ENCODE results near the gene BRD4.

The BRD4 gene

GRCh38 chr19:15328312-15328711, 4.0 kb downstream of the BRD4 start:
- Histone ChIP-seq H3K27me3 (ENCODE audit: control insufficient read depth, insufficient read depth, low read length) (no peaks in the 10 kb centered on the region), H3K36me3 (ENCODE audit: control insufficient read depth, insufficient read depth, low read length) (no peaks in the 10 kb centered on the region), H3K4me1 (ENCODE audit: control insufficient read depth, insufficient read depth, low read length) (peaks cover 23% of the 10 kb centered on the region), H3K27ac (ENCODE audit: low read depth, low read length) (no peak overlapping the region), H3K9me3 (ENCODE audit: control insufficient read depth, insufficient read depth, low read depth, low read length) (no peaks in the 10 kb centered on the region), H3K4me3 (ENCODE audit: low read depth, low read length) (no peak overlapping the region), H3K9ac (ENCODE audit: low read length) (no peak overlapping the region)

- H3K4me3 ChIP-seq (ENCODE audit: low read depth, low read length): no peak overlapping the region
- no peak overlapping the region for H3K27ac ChIP-seq (ENCODE audit: low read depth, low read length)
- peak overlapping the region; percentile 17 for H3K9ac ChIP-seq (ENCODE audit: low read length)
- H3K36me3 ChIP-seq (ENCODE audit: control insufficient read depth, insufficient read depth, low read length): no peaks in the 10 kb centered on the region
- H3K9me3 ChIP-seq (ENCODE audit: control insufficient read depth, insufficient read depth, low read depth, low read length): no peaks in the 10 kb centered on the region
- H3K4me1 ChIP-seq (ENCODE audit: control insufficient read depth, insufficient read depth, low read length): peaks cover 23% of the 10 kb centered on the region
- H3K27me3 ChIP-seq (ENCODE audit: control insufficient read depth, insufficient read depth, low read length): no peaks in the 10 kb centered on the region
Measured at GRCh38 chr19:15324791-15325519, 7.4 kb downstream of the BRD4 start.

GRCh38 chr19:15323496-15324235, 8.7 kb downstream of the BRD4 start:
- Histone ChIP-seq H3K27me3 (ENCODE audit: control insufficient read depth, insufficient read depth, low read length) (no peaks in the 10 kb centered on the region), H3K4me1 (ENCODE audit: control insufficient read depth, insufficient read depth, low read length) (peaks cover 25% of the 10 kb centered on the region), H3K9me3 (ENCODE audit: control insufficient read depth, insufficient read depth, low read depth, low read length) (no peaks in the 10 kb centered on the region), H3K9ac (ENCODE audit: low read length) (no peak overlapping the region), H3K36me3 (ENCODE audit: control insufficient read depth, insufficient read depth, low read length) (no peaks in the 10 kb centered on the region), H3K4me3 (ENCODE audit: low read depth, low read length) (no peak overlapping the region), H3K27ac (ENCODE audit: low read depth, low read length) (no peak overlapping the region)

GRCh38 chr19:15321739-15322138, 10.6 kb downstream of the BRD4 start:
- no peak overlapping the region for H3K4me3 ChIP-seq (ENCODE audit: low read depth, low read length)
- H3K9me3 ChIP-seq (ENCODE audit: control insufficient read depth, insufficient read depth, low read depth, low read length): no peaks in the 10 kb centered on the region
- H3K27ac ChIP-seq (ENCODE audit: low read depth, low read length): no peak overlapping the region
- peaks cover 3% of the 10 kb centered on the region; the same call in 1 of the 2 replicates for H3K36me3 ChIP-seq (ENCODE audit: control insufficient read depth, insufficient read depth, low read length)
- H3K27me3 ChIP-seq (ENCODE audit: control insufficient read depth, insufficient read depth, low read length): no peaks in the 10 kb centered on the region
- H3K9ac ChIP-seq (ENCODE audit: low read length): no peak overlapping the region
- H3K4me1 ChIP-seq (ENCODE audit: control insufficient read depth, insufficient read depth, low read length): peaks cover 38% of the 10 kb centered on the region

GRCh38 chr19:15320116-15320515, 12.2 kb downstream of the BRD4 start:
- H3K27me3 ChIP-seq (ENCODE audit: control insufficient read depth, insufficient read depth, low read length): no peaks in the 10 kb centered on the region
- H3K4me3 ChIP-seq (ENCODE audit: low read depth, low read length): no peak overlapping the region
- no peak overlapping the region for H3K27ac ChIP-seq (ENCODE audit: low read depth, low read length)
- no peaks in the 10 kb centered on the region for H3K9me3 ChIP-seq (ENCODE audit: control insufficient read depth, insufficient read depth, low read depth, low read length)
- H3K4me1 ChIP-seq (ENCODE audit: control insufficient read depth, insufficient read depth, low read length): peaks cover 34% of the 10 kb centered on the region
- peaks cover 3% of the 10 kb centered on the region; the same call in 1 of the 2 replicates for H3K36me3 ChIP-seq (ENCODE audit: control insufficient read depth, insufficient read depth, low read length)
- no peak overlapping the region for H3K9ac ChIP-seq (ENCODE audit: low read length)

- H3K9ac ChIP-seq (ENCODE audit: low read length): no peak overlapping the region
- H3K36me3 ChIP-seq (ENCODE audit: control insufficient read depth, insufficient read depth, low read length): peaks cover 3% of the 10 kb centered on the region; the same call in 1 of the 2 replicates
- no peak overlapping the region for H3K4me3 ChIP-seq (ENCODE audit: low read depth, low read length)
- no peaks in the 10 kb centered on the region for H3K27me3 ChIP-seq (ENCODE audit: control insufficient read depth, insufficient read depth, low read length)
- H3K27ac ChIP-seq (ENCODE audit: low read depth, low read length): no peak overlapping the region
- peaks cover 22% of the 10 kb centered on the region for H3K4me1 ChIP-seq (ENCODE audit: control insufficient read depth, insufficient read depth, low read length)
- H3K9me3 ChIP-seq (ENCODE audit: control insufficient read depth, insufficient read depth, low read depth, low read length): no peaks in the 10 kb centered on the region
Measured at GRCh38 chr19:15318241-15318691, 14.1 kb downstream of the BRD4 start.

- H3K36me3 ChIP-seq (ENCODE audit: control insufficient read depth, insufficient read depth, low read length): peaks cover 3% of the 10 kb centered on the region; the same call in 1 of the 2 replicates
- H3K4me1 ChIP-seq (ENCODE audit: control insufficient read depth, insufficient read depth, low read length): peaks cover 22% of the 10 kb centered on the region
- no peaks in the 10 kb centered on the region for H3K27me3 ChIP-seq (ENCODE audit: control insufficient read depth, insufficient read depth, low read length)
- H3K4me3 ChIP-seq (ENCODE audit: low read depth, low read length): no peak overlapping the region
- no peak overlapping the region for H3K27ac ChIP-seq (ENCODE audit: low read depth, low read length)
- H3K9ac ChIP-seq (ENCODE audit: low read length): no peak overlapping the region
- H3K9me3 ChIP-seq (ENCODE audit: control insufficient read depth, insufficient read depth, low read depth, low read length): no peaks in the 10 kb centered on the region
Measured at GRCh38 chr19:15317392-15318071, 14.8 kb downstream of the BRD4 start.

GRCh38 chr19:15316498-15316897, 15.8 kb downstream of the BRD4 start:
- Histone ChIP-seq H3K27ac (ENCODE audit: low read depth, low read length) (no peak overlapping the region), H3K9ac (ENCODE audit: low read length) (no peak overlapping the region), H3K36me3 (ENCODE audit: control insufficient read depth, insufficient read depth, low read length) (peaks cover 3% of the 10 kb centered on the region; the same call in 1 of the 2 replicates), H3K27me3 (ENCODE audit: control insufficient read depth, insufficient read depth, low read length) (no peaks in the 10 kb centered on the region), H3K4me1 (ENCODE audit: control insufficient read depth, insufficient read depth, low read length) (peaks cover 22% of the 10 kb centered on the region), H3K9me3 (ENCODE audit: control insufficient read depth, insufficient read depth, low read depth, low read length) (no peaks in the 10 kb centered on the region), H3K4me3 (ENCODE audit: low read depth, low read length) (no peak overlapping the region)

- Histone ChIP-seq H3K4me3 (ENCODE audit: low read depth, low read length) (no peak overlapping the region), H3K9me3 (ENCODE audit: control insufficient read depth, insufficient read depth, low read depth, low read length) (no peaks in the 10 kb centered on the region), H3K27ac (ENCODE audit: low read depth, low read length) (no peak overlapping the region), H3K9ac (ENCODE audit: low read length) (no peak overlapping the region), H3K4me1 (ENCODE audit: control insufficient read depth, insufficient read depth, low read length) (peaks cover 22% of the 10 kb centered on the region), H3K27me3 (ENCODE audit: control insufficient read depth, insufficient read depth, low read length) (no peaks in the 10 kb centered on the region), H3K36me3 (ENCODE audit: control insufficient read depth, insufficient read depth, low read length) (peaks cover 3% of the 10 kb centered on the region; the same call in 1 of the 2 replicates)
Measured at GRCh38 chr19:15315101-15315500, 17.2 kb downstream of the BRD4 start.

- no peak overlapping the region for H3K4me3 ChIP-seq (ENCODE audit: low read depth, low read length)
- no peak overlapping the region for H3K9ac ChIP-seq (ENCODE audit: low read length)
- H3K27ac ChIP-seq (ENCODE audit: low read depth, low read length): no peak overlapping the region
- peaks cover 19% of the 10 kb centered on the region for H3K4me1 ChIP-seq (ENCODE audit: control insufficient read depth, insufficient read depth, low read length)
- peaks cover 2% of the 10 kb centered on the region; the same call in 1 of the 2 replicates for H3K9me3 ChIP-seq (ENCODE audit: control insufficient read depth, insufficient read depth, low read depth, low read length)
- no peaks in the 10 kb centered on the region for H3K27me3 ChIP-seq (ENCODE audit: control insufficient read depth, insufficient read depth, low read length)
- peaks cover 3% of the 10 kb centered on the region for H3K36me3 ChIP-seq (ENCODE audit: control insufficient read depth, insufficient read depth, low read length)
Measured at GRCh38 chr19:15313649-15314279, 18.6 kb downstream of the BRD4 start.
